Measurements from ENCODE around the gene GPR173. TPM values are rescaled to one million over a fixed set of nuclear protein-coding genes. Genes with fewer than 3 reads are reported as not detected.
A peak's percentile ranks its signal among the peaks of the same experiment; 100 is the strongest.

The GPR173 gene
- total RNA-seq, 1 donor from 2014 or later: 2.1 TPM

- H3K9ac ChIP-seq (ENCODE audit: low read depth in 1 of 3, low read length in 3 of 3): no peak overlapping the region
Observed at GRCh38 chrX:53055244-53055849, 6.8 kb downstream of the GPR173 start.

GRCh38 chrX:53056292-53056691 is 7.7 kb downstream of the GPR173 start:
- Histone ChIP-seq H3K27me3 (ENCODE audit: control insufficient read depth in 3 of 3, insufficient read depth in 3 of 3, low read length in 3 of 3) (peaks cover 0 to 23% (median 0%) of the 10 kb centered on the region in 3 donors), H3K4me3 (ENCODE audit: low read length in 3 of 3) (no peak overlapping the region), H3K36me3 (ENCODE audit: control insufficient read depth in 3 of 3, insufficient read depth in 3 of 3, low read length in 3 of 3) (no peaks in the 10 kb centered on the region), H3K9me3 (ENCODE audit: control insufficient read depth in 3 of 3, low read length in 3 of 3) (peaks cover 0 to 2% (median 0%) of the 10 kb centered on the region in 3 donors), H3K9ac (ENCODE audit: low read depth in 1 of 3, low read length in 3 of 3) (no peak overlapping the region), H3K27ac (ENCODE audit: low read depth, low read length) (no peak overlapping the region), H3K4me1 (ENCODE audit: control insufficient read depth in 3 of 3, insufficient read depth in 3 of 3, low read length in 3 of 3) (no peaks in the 10 kb centered on the region)

More at GRCh38 chrX:53055244-53055849, 6.8 kb downstream of the GPR173 start:
- Histone ChIP-seq H3K4me3 (ENCODE audit: low read length in 3 of 3) (no peak overlapping the region), H3K4me1 (ENCODE audit: control insufficient read depth in 3 of 3, insufficient read depth in 3 of 3, low read length in 3 of 3) (no peaks in the 10 kb centered on the region), H3K27me3 (ENCODE audit: control insufficient read depth in 3 of 3, insufficient read depth in 3 of 3, low read length in 3 of 3) (peaks cover 0 to 27% (median 0%) of the 10 kb centered on the region in 3 donors), H3K27ac (ENCODE audit: low read depth, low read length) (no peak overlapping the region), H3K9me3 (ENCODE audit: control insufficient read depth in 3 of 3, low read length in 3 of 3) (peaks cover 0 to 2% (median 0%) of the 10 kb centered on the region in 3 donors), H3K36me3 (ENCODE audit: control insufficient read depth in 3 of 3, insufficient read depth in 3 of 3, low read length in 3 of 3) (no peaks in the 10 kb centered on the region)

- no peak overlapping the region for H3K4me3 ChIP-seq (ENCODE audit: low read length in 3 of 3)
- H3K9ac ChIP-seq (ENCODE audit: low read depth in 1 of 3, low read length in 3 of 3): no peak overlapping the region
- no peaks in the 10 kb centered on the region for H3K4me1 ChIP-seq (ENCODE audit: control insufficient read depth in 3 of 3, insufficient read depth in 3 of 3, low read length in 3 of 3)
- H3K36me3 ChIP-seq (ENCODE audit: control insufficient read depth in 3 of 3, insufficient read depth in 3 of 3, low read length in 3 of 3): no peaks in the 10 kb centered on the region
- H3K27me3 ChIP-seq (ENCODE audit: control insufficient read depth in 3 of 3, insufficient read depth in 3 of 3, low read length in 3 of 3): no peaks in the 10 kb centered on the region
- no peaks in the 10 kb centered on the region for H3K9me3 ChIP-seq (ENCODE audit: control insufficient read depth in 3 of 3, low read length in 3 of 3)
- no peak overlapping the region for H3K27ac ChIP-seq (ENCODE audit: low read depth, low read length)
Observed at GRCh38 chrX:53065104-53065503, 16.5 kb downstream of the GPR173 start.

- no peaks in the 10 kb centered on the region for H3K36me3 ChIP-seq (ENCODE audit: control insufficient read depth in 3 of 3, insufficient read depth in 3 of 3, low read length in 3 of 3)
- peak overlapping the region in 1 of 3 donors; percentile 57 for H3K9ac ChIP-seq (ENCODE audit: low read depth in 1 of 3, low read length in 3 of 3)
- H3K27ac ChIP-seq (ENCODE audit: low read depth, low read length): no peak overlapping the region
- H3K4me1 ChIP-seq (ENCODE audit: control insufficient read depth in 3 of 3, insufficient read depth in 3 of 3, low read length in 3 of 3): peaks cover 3 to 11% (median 6%) of the 10 kb centered on the region in 3 donors
- peaks cover 0 to 3% (median 0%) of the 10 kb centered on the region in 3 donors for H3K27me3 ChIP-seq (ENCODE audit: control insufficient read depth in 3 of 3, insufficient read depth in 3 of 3, low read length in 3 of 3)
- H3K9me3 ChIP-seq (ENCODE audit: control insufficient read depth in 3 of 3, low read length in 3 of 3): no peaks in the 10 kb centered on the region
- H3K4me3 ChIP-seq (ENCODE audit: low read length in 3 of 3): no peak overlapping the region
Observed at GRCh38 chrX:53071064-53071463, 22.5 kb downstream of the GPR173 start.

- H3K27me3 ChIP-seq (ENCODE audit: control insufficient read depth in 3 of 3, insufficient read depth in 3 of 3, low read length in 3 of 3): peaks cover 0 to 3% (median 0%) of the 10 kb centered on the region in 3 donors
- peak overlapping the region; percentile 27 to 57 (median 51) for H3K9ac ChIP-seq (ENCODE audit: low read depth in 1 of 3, low read length in 3 of 3)
- peak overlapping the region; percentile 30 for H3K27ac ChIP-seq (ENCODE audit: low read depth, low read length)
Observed at GRCh38 chrX:53071604-53072417, 23.2 kb downstream of the GPR173 start.

GRCh38 chrX:53072418-53073114 is 24.0 kb downstream of the GPR173 start:
- H3K27ac ChIP-seq (ENCODE audit: low read depth, low read length): peak overlapping the region; percentile 30
- H3K27me3 ChIP-seq (ENCODE audit: control insufficient read depth in 3 of 3, insufficient read depth in 3 of 3, low read length in 3 of 3): peaks cover 0 to 3% (median 0%) of the 10 kb centered on the region in 3 donors
- peak overlapping the region in 2 of 3 donors; percentile 0 to 51 for H3K9ac ChIP-seq (ENCODE audit: low read depth in 1 of 3, low read length in 3 of 3)
- H3K4me1 ChIP-seq (ENCODE audit: control insufficient read depth in 3 of 3, insufficient read depth in 3 of 3, low read length in 3 of 3): peaks cover 3 to 11% (median 6%) of the 10 kb centered on the region in 3 donors
- H3K9me3 ChIP-seq (ENCODE audit: control insufficient read depth in 3 of 3, low read length in 3 of 3): no peaks in the 10 kb centered on the region
- peak overlapping the region in 1 of 3 donors; percentile 90 for H3K4me3 ChIP-seq (ENCODE audit: low read length in 3 of 3)
- H3K36me3 ChIP-seq (ENCODE audit: control insufficient read depth in 3 of 3, insufficient read depth in 3 of 3, low read length in 3 of 3): no peaks in the 10 kb centered on the region

More at GRCh38 chrX:53071604-53072417, 23.2 kb downstream of the GPR173 start:
- H3K4me3 ChIP-seq (ENCODE audit: low read length in 3 of 3): peak overlapping the region; percentile 80 to 90 (median 81)
- H3K9me3 ChIP-seq (ENCODE audit: control insufficient read depth in 3 of 3, low read length in 3 of 3): no peaks in the 10 kb centered on the region
- H3K36me3 ChIP-seq (ENCODE audit: control insufficient read depth in 3 of 3, insufficient read depth in 3 of 3, low read length in 3 of 3): no peaks in the 10 kb centered on the region
- peaks cover 3 to 11% (median 6%) of the 10 kb centered on the region in 3 donors for H3K4me1 ChIP-seq (ENCODE audit: control insufficient read depth in 3 of 3, insufficient read depth in 3 of 3, low read length in 3 of 3)

- Histone ChIP-seq H3K27me3 (ENCODE audit: control insufficient read depth in 3 of 3, insufficient read depth in 3 of 3, low read length in 3 of 3) (peaks cover 0 to 3% (median 0%) of the 10 kb centered on the region in 3 donors), H3K4me3 (ENCODE audit: low read length in 3 of 3) (no peak overlapping the region), H3K9ac (ENCODE audit: low read depth in 1 of 3, low read length in 3 of 3) (no peak overlapping the region), H3K4me1 (ENCODE audit: control insufficient read depth in 3 of 3, insufficient read depth in 3 of 3, low read length in 3 of 3) (peaks cover 3 to 11% (median 6%) of the 10 kb centered on the region in 3 donors), H3K27ac (ENCODE audit: low read depth, low read length) (peak overlapping the region; percentile 30), H3K36me3 (ENCODE audit: control insufficient read depth in 3 of 3, insufficient read depth in 3 of 3, low read length in 3 of 3) (no peaks in the 10 kb centered on the region), H3K9me3 (ENCODE audit: control insufficient read depth in 3 of 3, low read length in 3 of 3) (no peaks in the 10 kb centered on the region)
Observed at GRCh38 chrX:53073115-53073586, 24.6 kb downstream of the GPR173 start.

- H3K4me1 ChIP-seq (ENCODE audit: control insufficient read depth in 3 of 3, insufficient read depth in 3 of 3, low read length in 3 of 3): peaks cover 3 to 11% (median 6%) of the 10 kb centered on the region in 3 donors
- H3K4me3 ChIP-seq (ENCODE audit: low read length in 3 of 3): no peak overlapping the region
- H3K9me3 ChIP-seq (ENCODE audit: control insufficient read depth in 3 of 3, low read length in 3 of 3): no peaks in the 10 kb centered on the region
- no peaks in the 10 kb centered on the region for H3K36me3 ChIP-seq (ENCODE audit: control insufficient read depth in 3 of 3, insufficient read depth in 3 of 3, low read length in 3 of 3)
- no peak overlapping the region for H3K9ac ChIP-seq (ENCODE audit: low read depth in 1 of 3, low read length in 3 of 3)
- no peak overlapping the region for H3K27ac ChIP-seq (ENCODE audit: low read depth, low read length)
- peaks cover 0 to 3% (median 0%) of the 10 kb centered on the region in 3 donors for H3K27me3 ChIP-seq (ENCODE audit: control insufficient read depth in 3 of 3, insufficient read depth in 3 of 3, low read length in 3 of 3)
Observed at GRCh38 chrX:53075011-53075410, 26.4 kb downstream of the GPR173 start.

- Histone ChIP-seq H3K4me3 (ENCODE audit: low read length in 3 of 3) (no peak overlapping the region), H3K36me3 (ENCODE audit: control insufficient read depth in 3 of 3, insufficient read depth in 3 of 3, low read length in 3 of 3) (no peaks in the 10 kb centered on the region), H3K9me3 (ENCODE audit: control insufficient read depth in 3 of 3, low read length in 3 of 3) (no peaks in the 10 kb centered on the region), H3K27me3 (ENCODE audit: control insufficient read depth in 3 of 3, insufficient read depth in 3 of 3, low read length in 3 of 3) (peaks cover 0 to 3% (median 0%) of the 10 kb centered on the region in 3 donors), H3K9ac (ENCODE audit: low read depth in 1 of 3, low read length in 3 of 3) (no peak overlapping the region), H3K4me1 (ENCODE audit: control insufficient read depth in 3 of 3, insufficient read depth in 3 of 3, low read length in 3 of 3) (peaks cover 3 to 12% (median 3%) of the 10 kb centered on the region in 3 donors), H3K27ac (ENCODE audit: low read depth, low read length) (no peak overlapping the region)
Observed at GRCh38 chrX:53076671-53077070, 28.1 kb downstream of the GPR173 start.

Data from skeletal muscle tissue (tissue), 4 donors.